Measurements from ENCODE around the gene AK2.

GRCh38 chr1:32977546-32978087 lies 59.1 kb downstream of the AK2 start:
- TF ChIP-seq CTCF (IDR thresholded peaks at IDR 0.05), result no peak
- TF ChIP-seq POLR2A (IDR thresholded peaks at IDR 0.05), result no peak

Data from adrenal gland (tissue), 5 donors.